IPS-15b (cell line): ENCODE results near the gene VASN.

ENCODE experiments used
- H3K27me3 ChIP-seq: one replicate; pipeline ENCODE4 v1.6.1; 2013; ENCODE audit warnings: low read length; ENCODE audit not compliant: control insufficient read depth, insufficient read depth
- H3K36me3 ChIP-seq: one replicate; pipeline ENCODE4 v1.6.1; 2013; ENCODE audit warnings: low read length; ENCODE audit not compliant: control insufficient read depth, insufficient read depth
- H3K4me1 ChIP-seq: one replicate; pipeline ENCODE4 v1.6.1; 2013; ENCODE audit warnings: mild to moderate bottlenecking, low read length; ENCODE audit not compliant: control insufficient read depth, insufficient read depth
- H3K4me3 ChIP-seq: one replicate; pipeline ENCODE4 v1.5.1; 2013; ENCODE audit warnings: low read depth, low read length
- H3K9ac ChIP-seq: one replicate; pipeline ENCODE4 v1.6.1; 2013; ENCODE audit warnings: low read depth, mild to moderate bottlenecking, low read length
- H3K9me3 ChIP-seq: one replicate; pipeline ENCODE4 v1.6.1; 2013; ENCODE audit warnings: mild to moderate bottlenecking, low read length; ENCODE audit not compliant: control insufficient read depth, insufficient read depth

Gene VASN

DNA sequence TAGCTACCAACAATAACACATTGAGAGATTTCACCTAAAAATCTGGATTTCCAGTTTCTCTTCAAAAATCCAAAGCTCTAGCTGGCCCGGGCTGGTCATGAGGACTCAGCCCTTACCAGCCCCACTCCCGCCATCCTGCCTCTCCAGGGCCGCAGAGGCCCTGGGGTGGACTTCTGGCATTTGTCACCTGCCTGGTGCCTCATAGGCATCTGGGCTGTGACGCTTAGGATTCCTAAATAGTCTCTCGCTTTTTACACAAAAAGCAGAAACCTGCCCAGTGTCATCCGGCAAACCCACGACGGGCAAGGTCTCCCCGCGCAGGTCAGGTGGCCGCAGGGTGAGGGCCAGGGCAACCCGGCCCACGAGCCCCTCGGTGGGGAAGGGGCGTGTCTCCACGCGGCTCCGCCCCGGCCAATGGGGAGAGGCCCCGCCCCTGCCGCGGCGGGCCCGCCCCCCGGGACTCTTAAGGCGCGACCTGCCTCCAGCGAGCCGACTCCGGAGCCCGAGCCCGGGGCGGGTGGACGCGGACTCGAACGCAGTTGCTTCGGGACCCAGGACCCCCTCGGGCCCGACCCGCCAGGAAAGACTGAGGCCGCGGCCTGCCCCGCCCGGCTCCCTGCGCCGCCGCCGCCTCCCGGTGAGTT, at the start of gene VASN:
Gene VASN, plus strand, starts transcription at position 492 of the 644 bp plus-strand sequence. CDS start 9,030 bp downstream, outside the sequence.
- peaks cover 8% of the 10 kb centered on the region for H3K4me1 ChIP-seq
- H3K36me3 ChIP-seq = peaks cover 3% of the 10 kb centered on the region
- peak within 1 kb of the TSS; percentile 60 for H3K4me3 ChIP-seq
- peak within 1 kb of the TSS; percentile 24 for H3K9ac ChIP-seq
- H3K9me3 ChIP-seq = no peaks in the 10 kb centered on the region
- no peaks in the 10 kb centered on the region for H3K27me3 ChIP-seq

DNA sequence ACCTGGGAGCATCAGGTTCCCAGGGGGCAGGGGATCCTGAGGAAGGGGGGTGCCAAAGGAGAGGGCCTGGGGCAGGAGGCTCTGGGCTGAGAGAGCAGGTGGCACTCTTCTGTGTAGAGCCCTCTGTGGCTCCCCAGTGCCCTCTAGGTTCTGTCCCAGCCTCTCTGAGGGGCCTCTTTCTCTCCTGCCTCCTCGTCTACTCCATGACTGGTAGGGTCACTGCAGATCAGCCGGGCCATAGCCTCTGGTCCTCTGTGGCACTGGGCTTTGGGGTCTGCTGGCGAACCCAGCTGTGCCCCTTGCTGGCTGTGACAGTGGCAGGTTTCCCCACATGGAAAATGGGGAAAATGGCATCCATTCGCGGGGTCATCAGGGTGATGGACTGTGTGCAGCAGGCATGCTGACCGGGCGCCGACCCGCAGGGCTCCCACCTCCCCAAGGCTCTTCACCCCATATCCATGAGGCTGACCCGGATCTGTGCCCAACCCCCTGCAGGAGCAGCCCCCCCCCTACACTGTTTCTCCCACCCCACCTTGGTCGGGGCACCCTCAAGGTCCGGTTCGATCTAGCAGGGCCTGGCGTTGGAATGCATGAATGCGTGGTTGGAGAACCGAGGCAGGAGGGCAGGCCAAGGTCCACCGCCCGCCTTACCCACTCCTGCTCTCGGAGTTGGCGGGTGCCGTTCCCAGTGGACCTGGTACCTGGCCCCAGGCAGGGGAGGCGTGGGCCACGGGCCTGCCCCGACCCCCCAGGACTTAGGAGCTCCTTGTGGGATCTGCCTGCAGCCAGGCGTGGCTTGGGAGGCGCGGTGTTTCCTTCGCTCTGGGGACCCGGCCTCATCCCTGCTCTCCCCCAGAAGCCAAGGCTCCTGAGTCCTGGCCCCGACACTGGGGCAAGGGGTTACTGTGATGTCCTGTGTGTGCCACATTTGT, 49.3 kb upstream of the VASN start:
- Histone ChIP-seq H3K4me1 (peaks cover 24% of the 10 kb centered on the region), H3K9me3 (no peaks in the 10 kb centered on the region), H3K36me3 (no peaks in the 10 kb centered on the region), H3K4me3 (no peak overlapping the region), H3K9ac (no peak overlapping the region), H3K27me3 (no peaks in the 10 kb centered on the region)

DNA sequence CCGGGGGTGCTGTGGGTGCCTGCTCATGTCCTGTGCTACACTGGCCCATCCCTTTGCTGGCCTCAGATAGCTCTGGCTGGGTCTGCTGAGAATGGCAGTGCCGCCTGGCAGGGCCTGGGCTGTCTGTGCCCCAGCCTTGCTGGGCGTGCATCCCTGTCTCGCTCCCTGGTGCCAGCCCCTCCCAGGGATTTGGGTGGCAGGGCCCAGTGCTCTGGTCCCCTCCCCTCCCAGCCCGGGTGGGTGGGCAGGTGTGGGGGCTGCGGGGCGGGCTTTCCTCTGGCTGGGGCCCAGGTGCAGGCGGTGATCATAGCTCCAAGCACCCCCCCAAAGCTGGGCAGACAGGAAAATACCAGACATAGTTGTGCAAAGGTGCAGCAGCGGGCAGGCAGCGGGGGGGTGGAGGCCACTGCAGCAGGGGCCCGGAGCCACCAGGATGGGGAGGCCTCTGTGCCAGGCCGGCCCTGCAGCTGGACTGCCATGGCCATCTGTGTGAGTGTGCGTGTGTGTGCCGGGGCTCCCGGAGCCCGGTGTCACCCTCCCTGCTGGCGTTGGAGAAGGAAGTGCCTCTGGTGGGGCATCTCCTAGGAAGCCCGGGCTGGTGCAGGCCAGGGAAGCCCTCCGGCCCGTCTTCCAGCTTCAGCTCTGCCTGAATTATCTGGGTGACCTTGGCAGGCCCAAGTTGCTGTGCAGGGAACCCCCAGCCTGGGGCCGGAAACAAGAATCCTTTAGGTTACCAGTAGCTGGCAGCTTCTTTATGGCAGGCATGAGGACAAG, 48.4 kb upstream of the VASN start:
- no peaks in the 10 kb centered on the region for H3K27me3 ChIP-seq
- H3K9me3 ChIP-seq = no peaks in the 10 kb centered on the region
- H3K4me1 ChIP-seq = peaks cover 18% of the 10 kb centered on the region
- no peak overlapping the region for H3K9ac ChIP-seq
- H3K36me3 ChIP-seq = no peaks in the 10 kb centered on the region
- no peak overlapping the region for H3K4me3 ChIP-seq

- Histone ChIP-seq H3K9me3 (no peaks in the 10 kb centered on the region), H3K9ac (no peak overlapping the region), H3K36me3 (no peaks in the 10 kb centered on the region), H3K4me1 (peaks cover 16% of the 10 kb centered on the region), H3K27me3 (no peaks in the 10 kb centered on the region), H3K4me3 (no peak overlapping the region)
Observed at GRCh38 chr16:4323845-4324488, 47.7 kb upstream of the VASN start.

DNA sequence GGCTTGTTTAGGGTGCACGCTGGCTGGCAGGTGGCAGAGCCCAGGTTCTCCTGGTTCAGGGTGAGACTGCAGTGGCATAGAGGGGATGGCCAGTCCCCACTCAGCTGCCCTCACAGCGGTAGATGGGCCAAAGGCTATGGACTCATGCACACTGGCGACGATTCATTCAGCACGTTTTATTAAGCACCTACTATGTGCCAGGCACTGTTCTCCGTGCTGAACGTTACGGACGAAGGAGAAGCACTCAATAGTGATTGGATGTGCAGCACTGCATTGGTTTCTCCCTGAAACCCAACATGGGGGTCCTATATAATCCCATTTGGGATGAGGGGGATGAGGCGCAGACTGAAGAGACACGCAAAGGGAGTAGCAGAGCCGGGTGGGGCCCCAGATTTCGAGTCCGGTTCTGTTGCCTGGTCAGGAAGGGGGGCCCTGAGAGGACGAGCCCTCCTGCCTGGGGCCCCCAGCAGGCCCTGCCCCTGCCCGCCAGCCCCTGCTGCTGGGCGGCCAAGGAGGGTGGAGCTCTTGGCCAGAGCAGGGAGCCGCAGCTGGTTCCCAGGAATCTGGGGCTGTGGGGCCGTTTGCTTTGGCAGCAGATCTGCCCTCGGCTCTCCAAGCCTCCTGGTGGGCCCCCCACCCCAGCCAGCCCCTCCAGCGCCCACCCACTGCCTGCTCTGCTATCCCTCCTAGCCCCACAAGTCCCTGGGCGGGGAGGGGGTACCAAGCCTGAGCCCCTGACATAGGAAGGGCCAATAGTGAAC, 47.0 kb upstream of the VASN start:
- no peak overlapping the region for H3K4me3 ChIP-seq
- no peaks in the 10 kb centered on the region for H3K27me3 ChIP-seq
- no peaks in the 10 kb centered on the region for H3K36me3 ChIP-seq
- no peaks in the 10 kb centered on the region for H3K9me3 ChIP-seq
- H3K9ac ChIP-seq = no peak overlapping the region
- peaks cover 12% of the 10 kb centered on the region for H3K4me1 ChIP-seq

GRCh38 chr16:4325253-4325758, 46.3 kb upstream of the VASN start:
- Histone ChIP-seq H3K4me1 (peaks cover 12% of the 10 kb centered on the region), H3K9me3 (no peaks in the 10 kb centered on the region), H3K4me3 (no peak overlapping the region), H3K27me3 (no peaks in the 10 kb centered on the region), H3K9ac (no peak overlapping the region), H3K36me3 (no peaks in the 10 kb centered on the region)

- Histone ChIP-seq H3K36me3 (peaks cover 3% of the 10 kb centered on the region), H3K27me3 (no peaks in the 10 kb centered on the region), H3K4me3 (peak overlapping the region; percentile 48), H3K4me1 (peaks cover 12% of the 10 kb centered on the region), H3K9ac (peak overlapping the region; percentile 65), H3K9me3 (no peaks in the 10 kb centered on the region)
Observed at GRCh38 chr16:4327386-4328045, 44.1 kb upstream of the VASN start.

DNA sequence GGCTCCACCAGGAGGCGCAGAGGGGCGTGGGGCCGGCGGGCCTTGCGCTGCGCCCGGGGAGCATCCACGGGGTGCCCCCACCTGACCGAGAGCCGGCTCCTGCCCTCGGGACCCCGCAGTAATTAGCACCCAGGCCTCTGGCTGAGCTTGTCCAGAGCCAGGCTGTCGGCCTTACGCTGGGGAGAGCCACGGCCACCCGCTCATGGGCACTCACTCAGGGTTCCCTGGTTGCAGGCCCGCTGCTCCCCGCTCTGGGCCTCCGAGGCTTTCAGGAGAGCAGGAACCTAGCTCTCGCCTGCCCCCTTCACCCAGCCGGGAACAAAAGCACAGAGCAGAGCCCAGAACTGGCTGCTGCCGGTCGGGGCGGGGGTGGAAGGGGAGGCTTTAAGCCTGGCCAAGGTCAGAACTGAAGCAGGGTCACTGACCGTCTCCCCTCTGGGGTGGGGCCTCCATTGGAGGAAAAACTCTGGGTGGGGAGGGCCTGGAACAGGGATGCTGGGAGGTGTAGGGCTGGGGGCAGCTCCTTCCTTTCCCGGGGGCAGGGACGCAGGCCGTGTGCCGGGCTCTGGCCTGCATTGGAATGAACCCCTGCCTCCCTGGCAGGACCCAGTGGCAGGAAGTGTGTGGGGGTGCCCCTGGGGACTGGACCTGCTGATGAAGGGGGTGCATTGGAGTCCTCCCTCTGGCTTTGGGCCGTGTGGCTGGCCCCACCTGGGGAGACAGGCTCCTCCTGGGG, 43.4 kb upstream of the VASN start:
- Histone ChIP-seq H3K27me3 (no peaks in the 10 kb centered on the region), H3K4me3 (peak overlapping the region; percentile 48), H3K9ac (peak overlapping the region; percentile 65), H3K4me1 (peaks cover 12% of the 10 kb centered on the region), H3K36me3 (peaks cover 4% of the 10 kb centered on the region), H3K9me3 (no peaks in the 10 kb centered on the region)

GRCh38 chr16:4328782-4329775, 42.6 kb upstream of the VASN start:
- Histone ChIP-seq H3K4me1 (peaks cover 8% of the 10 kb centered on the region), H3K9ac (peak overlapping the region; percentile 65)

More at GRCh38 chr16:4328782-4329775, 42.6 kb upstream of the VASN start:
- Histone ChIP-seq H3K27me3 (no peaks in the 10 kb centered on the region), H3K4me3 (no peak overlapping the region), H3K9me3 (no peaks in the 10 kb centered on the region), H3K36me3 (peaks cover 4% of the 10 kb centered on the region)
